GM19463 (cell line): ENCODE results near the gene AK3.

Experiments
- ATAC-seq: cut with Tn5 transposase; IDR thresholded peaks from one replicate; pipeline ENCODE4 v1.9.1; 2021; ENCODE audit warnings: mild to moderate bottlenecking, moderate library complexity; ENCODE audit not compliant: unreplicated experiment

AK3 gene

GRCh38 chr9:4709380-4709779 is 31.6 kb downstream of the AK3 start:
- ATAC-seq, result no peak

GRCh38 chr9:4706971-4707622 is 33.9 kb downstream of the AK3 start:
- no peak for ATAC-seq

- ATAC-seq, result no peak
Observed at GRCh38 chr9:4706021-4706420, 35.0 kb downstream of the AK3 start.

DNA sequence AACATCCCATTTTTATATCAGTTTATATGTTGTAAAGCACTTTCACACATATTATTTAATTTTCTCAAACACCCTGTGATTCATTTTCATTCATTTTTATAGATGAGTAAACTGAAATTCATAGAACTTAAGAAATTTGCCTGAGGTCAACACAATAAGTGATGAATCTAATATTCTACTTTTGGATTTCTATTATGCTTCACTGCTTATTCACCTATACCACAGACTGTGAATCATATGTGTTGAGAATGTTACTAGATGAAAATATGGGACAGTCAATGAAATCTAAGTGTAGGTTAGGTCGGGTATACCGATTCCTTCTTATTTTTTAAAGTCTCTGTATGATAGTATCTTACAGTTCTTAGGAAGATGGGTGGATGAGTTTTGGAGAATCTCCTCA is 36.9 kb downstream of the AK3 start:
- no peak for ATAC-seq

GRCh38 chr9:4701526-4701925 is 39.5 kb downstream of the AK3 start:
- no peak for ATAC-seq

- ATAC-seq, result no peak
Observed at GRCh38 chr9:4700932-4701331, 40.1 kb downstream of the AK3 start.

DNA sequence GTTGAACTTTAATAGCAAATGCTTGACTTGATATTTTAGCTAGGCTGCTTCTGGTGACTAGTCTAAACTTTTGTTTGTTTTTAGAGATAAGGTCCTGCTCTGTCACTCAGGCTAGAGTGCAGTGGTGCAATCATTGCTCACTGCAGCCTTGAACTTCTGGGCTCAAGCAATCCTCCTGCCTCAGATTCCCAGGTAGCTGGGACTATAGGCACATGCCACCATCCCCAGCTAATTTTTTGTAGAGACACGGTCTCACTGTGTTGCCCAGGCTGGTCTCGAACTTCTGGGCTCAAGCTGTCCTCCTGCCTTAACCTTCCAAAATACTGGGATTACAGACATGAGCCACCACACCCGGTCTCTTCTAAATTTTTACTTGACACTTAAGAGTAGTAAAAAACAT is 40.9 kb downstream of the AK3 start:
- no peak for ATAC-seq

DNA sequence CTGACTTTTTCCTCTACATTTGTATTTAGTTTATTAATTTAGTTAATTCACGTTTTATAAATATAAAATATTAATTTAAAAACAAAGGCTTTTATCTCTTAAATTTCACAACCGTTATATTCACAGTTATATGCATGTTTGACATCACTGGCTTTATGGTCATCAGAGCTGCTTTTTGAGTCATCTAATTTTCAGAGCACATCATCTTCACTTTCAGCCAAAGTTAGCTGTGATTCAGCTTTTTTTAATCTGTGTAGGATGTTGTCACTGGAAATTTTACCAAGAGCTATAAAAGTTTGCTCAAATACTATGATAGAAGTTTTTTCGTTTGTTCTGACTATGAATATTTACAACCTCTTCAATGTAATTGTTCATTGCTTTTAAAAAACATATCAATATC is 49.2 kb downstream of the AK3 start:
- no peak for ATAC-seq

GRCh38 chr9:4690144-4690543 is 50.9 kb downstream of the AK3 start:
- ATAC-seq, result peak; percentile 65

GRCh38 chr9:4689687-4690104 is 51.3 kb downstream of the AK3 start:
- peak; percentile 78 for ATAC-seq

- ATAC-seq, result no peak
Observed at GRCh38 chr9:4689021-4689420, 52.0 kb downstream of the AK3 start.

DNA sequence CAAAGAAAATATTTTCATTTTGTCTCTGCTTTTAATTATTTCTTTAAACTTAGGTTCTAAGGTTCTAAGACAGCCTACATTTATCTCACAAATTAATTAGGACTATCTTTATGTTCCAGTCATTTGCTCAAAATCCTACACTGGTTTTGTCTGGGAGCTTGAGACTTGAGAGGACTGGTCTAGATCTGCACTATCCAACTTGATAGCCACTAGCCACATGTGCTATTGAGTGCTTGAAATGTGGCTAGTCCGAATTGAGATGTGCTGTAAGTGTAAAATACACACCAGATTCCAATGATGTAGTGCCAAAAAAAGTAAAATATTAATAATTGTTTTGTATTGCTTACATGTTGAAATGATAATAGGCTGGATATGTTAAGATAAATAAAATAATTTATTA is 54.4 kb downstream of the AK3 start:
- no peak for ATAC-seq

DNA sequence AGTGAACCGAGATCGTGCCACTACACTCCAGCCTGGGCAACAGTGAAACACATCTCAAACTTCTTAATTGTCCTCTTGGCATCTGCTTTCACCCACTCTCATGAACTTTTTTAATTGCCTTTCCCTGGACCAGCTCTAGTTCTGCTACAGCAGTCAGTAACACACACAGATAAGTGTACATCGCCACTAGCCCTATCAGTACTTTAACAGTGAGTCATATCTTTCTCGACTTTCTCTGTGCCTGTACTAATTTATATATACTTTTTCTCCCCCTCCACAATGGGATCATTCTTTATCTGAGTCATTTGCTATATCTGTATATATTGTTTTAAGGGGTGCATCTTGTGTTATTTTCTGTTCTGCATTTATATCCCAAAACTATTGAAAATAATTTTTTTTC is 54.9 kb downstream of the AK3 start:
- no peak for ATAC-seq

DNA sequence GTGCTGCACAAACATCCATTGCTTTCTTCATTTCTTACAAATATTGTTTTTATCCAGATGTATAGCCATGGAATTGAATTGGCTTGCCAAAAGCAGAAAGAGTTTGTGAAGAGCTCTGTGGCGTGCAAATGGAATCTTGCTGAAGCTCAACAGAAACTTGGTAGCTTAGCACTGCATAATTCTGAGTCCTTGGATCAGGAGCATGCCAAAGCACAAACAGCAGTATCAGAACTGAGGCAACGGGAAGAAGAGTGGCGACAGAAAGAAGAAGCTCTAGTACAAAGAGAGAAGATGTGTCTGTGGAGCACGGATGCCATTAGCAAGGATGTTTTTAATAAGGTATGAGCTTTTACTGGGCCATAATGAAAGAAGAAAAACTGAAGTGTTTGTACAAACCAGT is 56.2 kb downstream of the AK3 start:
- ATAC-seq, result no peak

DNA sequence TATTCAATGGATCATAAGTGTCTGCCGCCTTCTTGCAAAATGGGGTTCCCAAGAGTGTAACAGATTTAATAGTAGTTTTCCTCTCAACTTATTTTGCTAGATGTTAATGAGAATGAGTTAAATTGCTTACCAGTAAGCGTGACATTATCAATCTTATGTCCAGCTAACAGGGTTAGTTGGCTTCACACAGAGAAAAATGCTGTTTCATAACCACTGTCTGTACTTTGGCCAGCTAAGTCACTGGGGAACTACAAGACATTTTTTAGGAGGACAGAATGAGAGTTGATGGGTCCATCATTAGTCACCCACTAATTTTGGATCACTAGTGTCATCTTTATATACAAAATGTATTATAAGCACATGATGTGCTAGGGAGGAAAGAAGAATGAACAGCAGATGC is 60.3 kb downstream of the AK3 start:
- ATAC-seq, result no peak

GRCh38 chr9:4680173-4680525 is 60.9 kb downstream of the AK3 start:
- no peak for ATAC-seq

DNA sequence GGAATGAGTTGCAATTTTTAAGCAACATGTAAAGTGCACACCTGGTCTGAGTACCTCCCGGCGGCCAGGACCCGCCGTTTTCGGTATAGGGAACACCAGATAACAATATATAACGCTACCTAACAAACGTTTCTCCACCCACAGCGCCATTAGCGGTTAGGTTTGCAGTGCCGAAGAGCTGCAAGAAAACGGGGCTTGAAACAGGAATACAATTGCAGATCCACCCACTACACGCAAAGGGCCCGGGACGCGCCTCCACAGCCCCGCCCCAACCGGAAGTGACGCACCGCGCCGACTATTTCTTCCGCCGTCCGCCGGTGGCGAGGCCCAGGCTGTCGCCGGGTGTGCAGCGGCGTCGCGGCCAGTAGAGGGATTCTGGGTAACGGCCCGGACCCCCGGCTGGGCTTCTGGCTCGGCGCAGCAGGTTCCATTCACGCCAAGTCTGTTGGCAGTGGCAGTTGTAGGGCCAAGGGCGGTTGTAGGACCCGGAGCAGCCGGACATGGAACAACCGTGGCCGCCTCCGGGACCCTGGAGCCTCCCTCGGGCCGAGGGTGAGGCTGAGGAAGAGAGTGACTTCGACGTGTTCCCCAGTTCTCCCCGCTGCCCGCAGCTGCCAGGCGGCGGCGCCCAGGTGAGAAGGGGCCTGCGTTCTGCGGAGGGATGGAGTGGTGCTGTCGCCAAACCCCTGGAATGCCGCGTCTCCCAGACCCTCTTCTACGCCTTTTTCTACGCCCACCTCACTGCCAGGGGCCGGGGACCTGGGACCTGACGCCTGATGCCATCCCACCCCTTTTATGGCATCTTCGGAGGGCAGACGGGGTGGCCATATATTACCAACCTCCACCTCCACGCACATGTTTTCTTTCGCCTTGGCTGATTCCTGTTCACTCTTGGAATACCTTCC is 61.5 kb downstream of the AK3 start, which contains the start of gene CDC37L1:
CDC37L1 (plus strand) TSS at position 302 of the 905 bp plus-strand sequence; CDS start at position 501, 199 bp downstream.
- ATAC-seq, result peak; percentile 97

DNA sequence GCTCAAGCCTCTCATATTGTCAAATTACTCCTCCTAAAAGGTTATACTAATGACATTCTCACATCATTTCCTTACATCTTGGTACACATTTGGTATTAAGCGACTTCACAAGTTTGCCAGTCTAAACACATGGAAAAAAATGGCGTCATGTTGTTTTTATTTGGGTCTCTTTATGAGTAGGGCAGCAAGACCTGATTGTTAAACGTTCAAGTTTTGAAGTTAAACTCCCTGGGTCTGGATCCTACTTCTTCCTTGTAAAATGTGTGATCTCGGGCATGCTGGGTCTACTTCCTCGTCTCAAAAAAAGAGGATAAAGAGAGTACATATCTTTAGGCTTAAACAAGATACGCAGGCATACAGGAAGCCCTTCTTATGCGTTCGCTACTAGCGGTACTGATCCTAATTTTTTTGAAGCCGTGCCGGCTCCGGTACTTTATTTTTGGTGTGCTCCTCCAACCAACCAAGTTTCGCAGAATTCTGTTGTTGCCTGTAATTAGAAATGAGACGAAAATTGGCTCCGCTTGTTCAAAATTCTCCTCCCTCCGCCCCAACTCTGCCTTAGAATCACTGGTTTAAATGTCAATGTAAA is 62.2 kb downstream of the AK3 start:
- ATAC-seq, result peak; percentile 5

GRCh38 chr9:4677392-4677791 is 63.6 kb downstream of the AK3 start:
- no peak for ATAC-seq

- no peak for ATAC-seq
Observed at GRCh38 chr9:4674783-4675182, 66.2 kb downstream of the AK3 start.

DNA sequence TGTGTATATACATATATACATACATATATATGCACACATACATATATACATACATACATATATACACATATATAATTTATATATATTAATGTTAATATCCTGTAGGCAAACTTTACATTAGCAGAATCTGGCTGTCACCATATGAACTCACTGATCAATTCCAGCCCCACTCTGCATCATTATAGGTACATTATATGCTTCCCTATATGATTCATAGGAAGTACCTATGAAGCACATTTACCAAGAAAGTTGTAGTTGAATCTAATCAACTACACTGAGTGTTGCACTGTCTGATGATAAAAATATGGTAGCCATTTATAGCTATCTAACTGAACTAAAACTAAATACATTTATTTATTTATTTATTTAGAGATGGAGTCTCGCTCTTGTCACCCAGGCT is 69.3 kb downstream of the AK3 start:
- no peak for ATAC-seq

- ATAC-seq, result no peak
Observed at GRCh38 chr9:4670591-4670990, 70.4 kb downstream of the AK3 start.
